DMS153 treated with DMSO at 0.1 percent for 48 hours (cell line): ENCODE measurements around the gene DLD.
"Not testable (repeated sequence)": the region's sequence is repeated elsewhere in the genome, so short reads cannot be mapped to it uniquely, and the experiment has no call there.

Source experiments
- DNase-seq: peaks from one replicate; lab custom pipeline; 2025; ENCODE audit not compliant: unreplicated experiment; lab: John Stamatoyannopoulos, UW

Gene DLD

DNA sequence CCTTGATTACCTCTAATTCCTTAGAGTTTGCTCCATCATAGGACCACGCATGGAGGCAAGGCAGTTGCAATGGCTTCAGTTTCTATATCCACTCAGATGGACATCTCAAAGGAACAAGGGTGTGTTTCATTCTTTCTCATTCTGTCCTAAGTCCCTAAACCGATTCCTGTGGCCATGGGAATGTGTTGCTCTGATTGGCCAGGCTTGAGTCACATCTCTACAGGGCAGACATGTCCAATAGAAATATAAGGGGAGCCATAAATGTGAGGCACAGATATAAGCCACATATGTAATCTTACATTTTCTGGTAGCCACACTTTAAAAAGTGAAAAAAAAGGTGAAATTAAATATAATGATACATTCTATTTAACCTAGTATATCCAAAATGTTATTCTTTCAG lies 16.9 kb upstream of the DLD start:
- no peak for DNase-seq

DNA sequence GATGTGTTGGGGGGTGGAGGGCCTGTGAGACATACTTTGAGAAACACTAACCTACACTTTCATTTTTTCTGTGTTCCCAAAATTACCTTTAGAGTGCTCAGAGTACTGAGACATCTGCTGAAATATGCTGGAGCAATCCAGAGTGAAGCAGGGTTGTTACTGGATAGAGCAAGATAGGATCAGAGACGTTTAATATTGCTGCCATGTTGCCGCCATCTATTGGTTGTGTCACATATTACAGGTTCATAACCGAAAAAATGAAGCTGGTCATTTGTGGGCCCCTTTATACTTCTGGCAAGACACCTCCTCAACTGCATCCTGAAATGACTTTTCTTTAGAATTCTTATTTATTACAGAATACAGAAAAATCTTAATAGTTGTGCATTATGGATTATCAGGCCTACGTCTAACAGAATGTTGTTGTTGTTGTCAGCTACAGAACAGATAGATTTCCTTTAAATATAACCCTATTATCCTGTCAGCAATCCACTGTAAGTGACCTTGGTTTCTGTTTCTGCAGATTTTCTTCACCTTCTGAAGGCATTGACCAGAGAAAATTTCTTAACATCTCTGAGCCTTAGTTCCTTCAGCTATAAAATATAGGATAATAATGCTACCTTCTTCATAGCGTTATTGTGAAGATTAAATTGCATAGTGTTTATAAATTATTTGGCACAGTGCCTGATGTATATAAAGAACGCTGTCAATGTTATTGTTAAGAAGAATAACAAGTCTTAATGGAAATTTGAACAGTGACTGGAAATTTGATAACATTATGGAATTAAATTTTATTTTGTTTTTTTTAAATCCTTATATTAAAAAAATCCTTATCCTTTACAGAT lies 16.2 kb upstream of the DLD start:
- peak; percentile 71 for DNase-seq

DNA sequence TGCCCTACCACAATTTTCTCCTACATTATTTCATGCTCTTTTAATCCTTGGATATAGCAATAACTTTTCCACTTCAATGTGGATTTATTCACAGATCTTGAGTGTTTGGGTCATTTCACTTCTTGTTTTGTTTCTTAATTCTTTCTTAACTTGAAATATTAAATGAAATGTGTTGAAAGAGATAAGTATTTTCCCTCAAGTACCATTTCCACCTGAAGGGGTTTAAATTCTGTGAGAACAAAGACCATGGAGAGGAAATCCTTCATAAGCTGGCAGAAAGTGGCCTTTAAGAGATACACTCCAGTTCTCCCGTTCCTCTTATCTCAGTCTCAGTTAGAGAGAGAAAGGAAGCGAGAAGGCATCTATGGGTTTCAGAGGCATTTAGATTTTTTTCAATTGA lies 14.1 kb upstream of the DLD start:
- DNase-seq = no peak

DNA sequence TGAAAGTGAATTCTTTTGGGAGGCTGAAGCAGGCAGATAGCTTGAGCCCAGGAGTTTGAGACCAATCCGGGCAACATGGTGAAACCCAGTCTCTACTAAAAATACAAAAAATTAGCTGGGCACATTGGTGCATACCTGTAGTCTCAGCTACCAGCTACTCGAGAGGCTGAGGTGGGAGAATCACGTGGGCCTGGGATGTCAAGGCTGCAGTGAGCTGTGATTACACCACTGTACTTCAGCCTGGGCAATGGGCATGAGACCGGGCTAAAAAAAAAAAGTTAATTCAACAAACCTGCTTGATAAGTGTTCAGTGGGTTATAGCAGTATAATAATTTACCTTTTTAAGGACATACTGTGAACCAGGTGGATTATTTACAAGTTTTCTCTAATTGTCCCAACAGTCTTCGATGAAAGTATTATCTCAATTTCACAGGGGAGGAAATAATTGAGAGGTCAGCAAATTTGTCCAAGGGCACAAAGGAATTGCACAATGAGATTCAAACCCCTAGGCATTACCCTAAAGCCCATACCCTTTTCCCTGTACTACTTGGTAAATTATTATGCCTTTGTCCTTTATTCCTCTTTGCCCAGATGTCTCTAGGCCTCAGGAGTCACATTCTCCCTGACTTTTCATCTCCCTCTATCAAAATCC lies 13.1 kb upstream of the DLD start:
- no peak for DNase-seq

DNA sequence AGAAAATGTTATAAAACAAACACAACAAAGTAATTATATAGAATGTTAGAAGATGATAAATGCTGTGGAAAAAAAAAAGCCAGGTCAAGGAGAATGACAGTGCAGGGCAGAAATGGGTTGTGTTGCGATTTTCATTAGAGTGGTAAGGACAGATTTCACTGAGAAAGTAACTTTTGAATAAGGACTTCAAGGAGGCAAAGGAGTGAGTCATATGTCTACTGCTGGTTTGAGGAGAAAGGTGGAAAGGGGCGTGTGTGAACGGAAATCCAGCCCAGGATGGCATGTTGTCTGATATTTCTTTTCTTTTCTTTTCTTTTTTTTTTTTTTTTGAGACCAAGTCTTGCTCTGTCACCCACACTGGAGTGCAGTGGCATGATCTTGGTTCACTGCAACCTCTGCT lies 12.3 kb upstream of the DLD start:
- DNase-seq = no peak

DNA sequence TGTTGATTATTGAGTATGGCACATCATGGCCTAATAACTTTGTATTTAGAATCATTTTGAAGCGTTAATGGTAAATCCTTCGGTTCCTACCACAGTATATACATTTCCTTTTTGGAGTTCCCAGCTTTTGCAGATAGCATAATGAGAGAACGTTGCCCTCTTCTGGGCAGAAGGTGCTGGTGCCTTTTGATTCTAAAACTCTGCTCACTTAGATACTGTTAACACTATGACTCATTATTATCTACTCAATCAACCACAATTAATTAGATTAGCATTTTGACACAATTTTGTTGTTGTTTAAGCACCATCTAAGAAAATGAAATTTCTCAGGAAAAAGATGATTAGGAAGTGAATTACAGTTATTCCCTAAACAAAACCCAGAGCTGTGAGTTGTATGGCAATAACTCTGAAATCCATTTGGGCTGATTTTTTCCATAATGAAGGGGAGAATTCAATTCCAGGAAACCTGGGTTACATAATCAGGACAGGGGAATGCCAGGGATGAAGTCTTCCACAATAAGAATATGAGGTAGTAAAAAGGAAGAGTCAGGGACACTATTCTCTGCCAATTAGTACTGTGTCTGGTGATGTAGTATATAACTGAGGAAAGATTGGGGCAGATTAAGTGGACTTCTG lies 11.5 kb upstream of the DLD start:
- DNase-seq = peak; percentile 51

DNA sequence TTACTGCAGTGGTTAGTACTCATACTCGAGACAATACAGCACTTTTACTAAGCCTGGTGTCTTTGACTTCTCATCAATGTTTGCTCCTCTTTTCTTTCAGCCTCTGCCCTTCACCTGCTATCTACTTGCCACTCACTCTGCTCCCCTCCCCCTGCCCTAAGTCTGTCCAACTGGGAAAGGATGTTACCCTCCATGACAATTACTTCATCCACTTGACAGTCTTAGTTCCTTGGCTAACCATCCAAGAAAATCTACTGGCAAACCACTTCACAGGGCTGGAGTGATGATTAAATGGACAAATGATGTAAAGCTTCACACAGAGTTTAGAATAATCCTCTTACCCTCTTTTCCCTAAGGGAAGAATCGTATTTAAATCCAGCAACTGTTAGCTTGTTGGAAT lies 8.2 kb upstream of the DLD start:
- DNase-seq = no peak

DNA sequence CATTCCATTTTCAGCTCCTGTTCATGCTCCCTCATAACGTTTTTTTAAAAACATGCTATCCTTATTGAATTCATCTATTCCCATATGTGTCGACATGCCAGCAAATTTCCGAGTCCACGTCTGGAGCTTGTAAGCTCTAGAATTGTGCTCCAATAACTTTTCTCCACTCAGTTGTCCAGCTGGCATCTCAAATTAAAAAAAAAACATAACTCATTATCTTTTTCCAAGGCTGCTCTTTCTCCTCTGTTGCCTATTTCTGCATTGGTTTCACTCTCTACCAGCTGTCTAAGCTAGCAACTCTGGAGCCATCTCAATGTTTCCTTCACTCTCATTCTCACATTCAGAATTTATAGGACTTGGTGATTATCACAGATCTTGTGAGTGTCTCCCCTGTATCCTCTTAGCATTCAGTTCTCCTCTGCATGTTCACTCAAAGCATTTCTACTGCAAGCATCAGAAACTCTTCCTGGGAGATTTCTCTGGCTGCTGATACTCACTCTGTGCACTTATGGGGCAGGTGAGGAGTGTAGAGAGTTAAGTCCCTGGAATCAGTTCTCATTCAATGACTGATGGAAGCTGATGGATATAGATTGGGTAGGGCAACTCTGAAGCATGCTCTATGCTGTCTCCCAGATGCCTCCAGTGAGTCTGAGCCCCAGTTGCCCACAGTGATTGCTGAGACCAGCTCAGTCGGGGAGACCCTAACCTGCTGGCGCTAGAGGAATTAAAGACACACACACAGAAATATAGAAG lies 6.7 kb upstream of the DLD start:
- no peak for DNase-seq

DNA sequence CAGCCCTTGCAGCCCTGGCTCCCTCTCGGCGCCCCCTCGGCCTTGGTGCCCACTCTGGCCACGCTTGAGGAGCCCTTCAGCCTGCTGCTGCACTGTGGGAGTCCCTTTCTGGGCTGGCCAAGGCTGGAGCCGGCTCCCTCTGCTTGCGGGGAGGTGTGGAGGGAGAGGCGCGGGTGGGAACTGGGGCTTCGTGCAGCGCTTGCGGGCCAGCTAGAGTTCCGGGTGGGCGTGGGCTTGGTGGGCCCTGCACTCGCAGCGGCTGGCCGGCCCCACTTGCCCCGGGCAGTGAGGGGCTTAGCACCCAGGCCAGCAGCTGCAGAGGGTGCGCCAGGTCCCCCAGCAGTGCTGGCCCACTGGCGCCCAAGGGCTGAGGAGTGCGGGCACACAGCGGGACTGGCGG lies 3.2 kb upstream of the DLD start:
- DNase-seq = not testable (repeated sequence)

DNA sequence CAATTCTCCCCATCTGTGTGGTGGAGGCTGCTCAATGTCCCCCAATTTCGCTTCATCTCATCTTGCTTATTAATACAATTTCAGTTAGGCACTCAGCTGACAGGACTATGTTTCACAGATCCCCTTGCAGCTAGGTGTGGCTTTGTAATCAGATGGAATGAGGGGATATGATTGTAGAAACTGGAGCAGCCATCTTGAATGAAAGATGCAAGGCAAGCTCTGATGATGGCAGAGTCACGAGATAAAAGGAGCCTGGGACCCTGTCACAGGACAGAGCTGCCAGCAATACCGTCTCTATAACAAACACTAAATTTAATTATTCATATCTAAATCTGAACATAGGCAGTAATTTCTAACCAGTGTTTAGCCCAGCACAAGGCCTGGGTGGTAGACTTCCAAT lies 991 bp upstream of the DLD start:
- no peak for DNase-seq

DNA sequence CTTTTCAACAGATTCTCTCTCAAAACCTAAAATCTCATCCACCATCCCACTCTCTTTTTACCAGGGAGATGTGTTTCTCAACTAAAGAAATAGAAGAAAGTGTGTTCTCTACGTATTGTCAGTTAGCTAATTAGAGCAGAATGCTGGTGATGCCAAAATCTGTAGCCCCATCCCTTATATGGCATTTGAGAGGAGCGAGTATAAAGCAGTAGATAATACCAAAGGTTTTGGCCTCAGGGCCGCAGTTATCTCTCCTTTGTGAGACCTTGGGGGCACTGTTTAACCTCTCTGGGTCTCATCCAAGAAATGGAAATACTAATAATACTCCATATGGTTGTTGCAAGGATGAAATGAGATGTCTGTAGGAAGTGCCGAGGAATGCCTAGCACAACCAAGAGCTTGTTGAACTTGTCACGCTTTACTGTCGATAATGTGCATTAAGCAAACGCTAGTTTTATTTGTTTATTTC lies 456 bp upstream of the DLD start:
- no peak for DNase-seq

DNA sequence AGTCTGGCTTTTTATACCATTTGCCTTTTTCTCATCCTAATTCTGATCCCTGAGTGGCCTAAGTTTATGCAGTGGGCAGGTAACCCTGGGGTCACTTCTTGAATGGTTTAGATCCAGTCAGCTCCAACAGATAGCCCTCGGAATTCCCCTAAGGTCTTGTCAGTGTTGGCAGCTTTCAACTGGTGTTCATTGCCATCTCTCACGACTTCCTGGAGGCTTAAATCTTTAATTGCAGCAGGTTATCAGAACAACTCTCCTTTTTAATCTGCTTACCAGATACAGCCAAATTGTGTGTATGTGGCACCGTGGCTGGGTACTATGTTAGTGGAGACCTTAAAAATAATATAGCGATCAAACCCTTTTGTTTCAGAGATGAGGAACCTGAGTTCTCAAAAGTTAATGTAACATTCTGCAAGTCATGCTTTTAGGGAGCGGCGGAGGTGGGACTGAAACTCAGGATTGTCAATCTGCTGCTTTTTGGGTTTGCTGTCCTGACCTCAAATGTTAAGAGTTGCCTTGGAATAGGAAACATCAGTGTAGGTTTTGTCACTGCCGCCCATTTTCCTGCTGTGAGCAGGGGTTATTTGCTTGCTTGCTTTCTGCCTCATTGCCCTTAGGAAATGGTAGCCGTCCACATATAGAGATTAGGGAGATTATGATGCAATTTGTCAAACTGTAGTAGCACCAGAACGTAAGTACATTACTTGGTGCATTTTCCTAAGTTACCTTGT lies 818 bp downstream of the DLD start:
- no peak for DNase-seq

DNA sequence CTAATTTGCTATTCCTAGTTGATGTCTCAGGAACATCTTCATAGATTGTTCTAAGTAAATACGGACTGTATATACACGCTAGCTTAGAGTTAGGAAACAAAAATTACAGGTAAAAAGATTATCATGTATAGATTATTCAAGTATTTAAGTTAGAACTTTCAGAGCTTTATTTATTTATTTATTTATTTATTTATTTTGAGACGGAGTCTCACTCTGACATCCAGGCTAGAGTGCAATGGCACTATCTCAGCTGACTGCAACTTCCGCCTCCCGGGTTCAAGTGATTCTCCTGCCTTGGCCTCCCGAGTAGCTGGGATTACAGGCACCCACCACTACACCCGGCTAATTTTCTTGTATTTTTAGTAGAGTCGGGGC lies 1.4 kb downstream of the DLD start:
- not testable (repeated sequence) for DNase-seq

DNA sequence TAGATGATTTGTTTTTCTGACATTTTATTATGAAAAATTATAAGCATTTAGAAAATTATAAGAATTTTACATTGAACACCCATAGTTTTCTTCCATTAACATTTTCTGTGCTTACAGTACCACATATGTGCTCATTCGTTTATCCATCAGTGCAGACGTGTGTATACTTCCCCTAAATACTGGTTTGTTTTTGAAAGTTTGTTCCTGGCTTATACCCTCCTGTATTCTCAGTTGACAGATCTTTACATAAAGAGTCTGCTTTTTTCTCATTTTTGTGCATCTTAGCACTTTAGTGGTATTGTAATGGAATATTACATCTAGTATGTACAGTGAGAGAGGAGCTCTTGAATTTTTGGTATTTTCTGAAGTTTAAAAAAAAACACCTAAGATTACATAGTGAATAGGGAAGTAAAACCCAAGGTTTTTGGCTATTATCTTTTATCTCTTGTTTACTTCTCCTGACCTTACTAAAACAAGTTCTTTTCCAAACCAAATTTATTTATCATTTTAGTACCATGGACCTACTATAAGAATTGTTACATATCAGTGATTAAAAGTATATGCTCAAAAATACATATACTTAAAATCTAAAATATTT lies 8.1 kb downstream of the DLD start:
- DNase-seq = no peak

DNA sequence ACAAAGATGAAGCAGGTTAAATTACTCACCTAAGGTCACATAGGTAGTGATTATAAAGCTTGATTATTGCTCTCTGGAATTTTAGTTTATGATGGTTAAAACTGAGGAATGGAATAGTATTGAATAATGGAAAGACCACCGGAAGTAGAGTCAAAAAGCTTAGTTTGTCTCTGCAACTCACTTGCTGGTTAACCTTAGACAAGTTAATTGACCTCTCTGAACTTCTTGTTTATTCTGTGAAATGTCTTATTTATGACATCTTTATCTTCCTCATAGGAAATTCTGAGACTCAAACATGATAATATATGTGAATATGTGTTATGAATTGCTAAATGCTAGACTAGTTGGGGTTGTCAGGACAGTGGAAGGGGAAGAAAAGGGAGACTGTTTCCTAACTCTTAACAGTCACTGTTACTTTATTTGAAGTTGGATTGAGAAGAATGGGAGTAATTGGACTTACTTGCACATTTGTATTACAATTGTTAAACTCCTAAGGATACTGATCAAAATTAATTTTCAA lies 9.6 kb downstream of the DLD start:
- no peak for DNase-seq

DNA sequence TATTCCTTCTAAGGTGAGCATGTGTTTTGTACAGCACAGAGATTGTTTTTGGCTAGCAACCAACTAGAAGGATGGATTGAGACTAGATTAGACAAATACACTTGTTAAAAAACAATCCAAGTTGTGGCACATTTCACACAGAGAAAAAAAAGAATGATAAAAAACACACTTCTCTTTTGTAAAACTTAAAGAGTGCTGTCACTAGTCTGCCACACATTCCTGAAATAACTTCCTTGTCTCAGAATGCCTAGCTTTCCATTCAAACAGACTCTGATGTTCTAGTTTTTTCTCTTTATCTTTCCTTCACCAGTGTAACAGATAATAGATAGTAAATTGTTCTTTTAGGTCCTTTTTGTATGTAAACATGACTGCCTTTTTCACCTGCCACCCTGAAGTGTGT lies 11.4 kb downstream of the DLD start:
- no peak for DNase-seq

DNA sequence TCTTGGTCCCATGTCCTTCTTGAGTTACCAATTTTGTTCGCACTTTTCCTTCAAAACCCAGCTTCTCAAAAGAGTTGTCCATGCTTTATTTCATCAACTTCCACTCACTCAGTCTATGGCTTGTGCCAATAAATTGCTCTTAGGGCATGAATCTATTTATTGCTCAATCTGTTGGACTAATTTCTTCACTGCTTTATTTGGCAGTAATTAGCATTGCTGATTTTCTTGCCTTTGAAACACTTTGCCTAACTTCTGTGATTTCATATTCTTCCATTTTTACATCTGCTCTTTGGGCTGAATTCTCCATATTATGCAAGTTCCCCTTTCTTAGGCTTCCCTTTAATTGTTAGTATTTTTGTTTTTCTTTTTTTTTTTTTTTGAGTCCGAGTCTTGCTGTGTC lies 16.8 kb downstream of the DLD start:
- no peak for DNase-seq

DNA sequence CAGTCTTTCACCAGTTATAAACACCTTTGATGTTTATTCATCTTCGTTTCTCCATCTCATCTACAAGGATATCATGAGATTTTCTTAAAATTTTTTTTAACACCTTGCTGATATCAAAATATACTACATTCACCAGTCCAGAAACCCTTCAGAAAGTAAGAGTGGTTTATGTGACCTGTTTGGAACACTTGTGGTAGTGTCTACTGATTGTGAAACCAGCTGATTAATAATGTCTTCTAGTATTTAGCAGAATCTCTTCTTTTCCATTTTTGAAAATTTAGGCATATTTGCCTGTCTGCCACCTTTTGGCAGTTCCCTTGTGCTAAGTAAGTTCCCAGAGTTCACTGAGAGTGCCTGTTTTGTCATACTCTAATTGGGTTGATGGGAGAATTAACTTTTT lies 18.5 kb downstream of the DLD start:
- DNase-seq = no peak

DNA sequence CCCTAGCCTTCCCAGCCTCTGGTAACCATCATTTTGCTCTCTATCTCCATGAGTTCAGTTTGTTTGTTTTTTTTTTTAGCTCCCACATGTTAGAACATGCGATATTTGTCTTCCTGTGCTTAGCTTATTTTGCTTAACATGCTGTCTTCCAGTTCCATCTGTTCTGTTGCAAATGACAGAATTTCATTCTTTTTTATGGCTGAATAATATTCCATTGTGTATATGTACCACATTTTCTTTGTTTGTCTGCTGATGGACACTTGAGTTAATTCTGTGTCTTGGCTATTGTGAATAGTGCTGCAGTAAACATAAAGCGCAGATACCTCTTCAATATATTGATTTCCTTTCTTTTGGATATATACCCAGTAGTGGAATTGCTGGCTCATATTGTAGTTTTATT lies 21.0 kb downstream of the DLD start:
- DNase-seq = no peak

DNA sequence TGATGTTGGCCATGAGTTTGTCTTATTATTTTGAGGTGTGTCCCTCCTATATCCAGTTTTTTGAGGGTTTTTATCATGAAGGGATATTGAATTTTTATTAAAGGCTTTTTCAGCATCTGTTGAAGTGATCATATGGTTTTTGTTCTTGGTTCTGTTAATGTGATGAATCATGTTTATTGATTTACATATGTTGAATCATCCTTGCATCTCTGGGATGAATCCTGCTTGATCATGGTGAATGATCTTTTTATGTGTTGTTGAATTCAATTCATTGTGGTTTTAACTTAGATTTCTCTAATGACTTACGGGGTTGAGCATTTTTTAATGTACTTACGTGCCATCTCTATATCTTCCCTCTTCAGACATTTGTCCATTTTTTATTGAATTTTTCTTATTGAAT lies 22.9 kb downstream of the DLD start:
- no peak for DNase-seq
